ENCODE data around the gene LRATD1. TPM values are rescaled to one million over a fixed set of nuclear protein-coding genes. Genes with fewer than 3 reads are reported as not detected.

The LRATD1 gene
- total RNA-seq, 2 experiments from 2014 or later = not detected

GRCh38 chr2:14654835-14655282 lies 22.3 kb downstream of the LRATD1 start:
- POLR2A ChIA-PET = no interaction called here
- Histone ChIP-seq H3K4me1 (ENCODE audit: insufficient read depth, low read length) (no peaks in the 10 kb centered on the region), H3K27me3 (ENCODE audit: control insufficient read depth in 1 of 2, insufficient read depth in 2 of 2, low read length in 2 of 2) (no peaks in the 10 kb centered on the region), H3K27ac (ENCODE audit: low read depth in 1 of 2, low read length in 2 of 2) (no peak overlapping the region), H3K4me3 (ENCODE audit: low read length) (no peak overlapping the region), H3K36me3 (ENCODE audit: insufficient read depth, low read length) (no peaks in the 10 kb centered on the region), H3K9me3 (ENCODE audit: control insufficient read depth in 1 of 2, insufficient read depth in 1 of 2, low read length in 2 of 2) (no peaks in the 10 kb centered on the region)
- no peaks in the 10 kb centered on the region for H3K27me3 Mint-ChIP-seq
- no peaks in the 10 kb centered on the region for H3K4me1 Mint-ChIP-seq (ENCODE audit: low read depth)
- no peak overlapping the region for H3K4me3 Mint-ChIP-seq
- H3K27ac Mint-ChIP-seq = no peak overlapping the region
- H3K9me3 Mint-ChIP-seq = peaks cover 3% of the 10 kb centered on the region
- intact Hi-C loops (cut with DNase I, micrococcal nuclease) = no loop called here
- DNase-seq (no peak), ATAC-seq (ENCODE audit: poor library complexity) (no peak)
- CTCF ChIA-PET = no interaction called here
- TF ChIP-seq CTCF (IDR thresholded peaks at IDR 0.05) = no peak
- no peaks in the 10 kb centered on the region for H3K36me3 Mint-ChIP-seq (ENCODE audit: low read depth)

- H3K27ac Mint-ChIP-seq = no peak overlapping the region
- DNase-seq (no peak), ATAC-seq (ENCODE audit: poor library complexity) (no peak)
- Histone ChIP-seq H3K27ac (ENCODE audit: low read depth in 1 of 2, low read length in 2 of 2) (no peak overlapping the region), H3K4me1 (ENCODE audit: insufficient read depth, low read length) (no peaks in the 10 kb centered on the region), H3K36me3 (ENCODE audit: insufficient read depth, low read length) (no peaks in the 10 kb centered on the region), H3K4me3 (ENCODE audit: low read length) (no peak overlapping the region), H3K27me3 (ENCODE audit: control insufficient read depth in 1 of 2, insufficient read depth in 2 of 2, low read length in 2 of 2) (no peaks in the 10 kb centered on the region), H3K9me3 (ENCODE audit: control insufficient read depth in 1 of 2, insufficient read depth in 1 of 2, low read length in 2 of 2) (no peaks in the 10 kb centered on the region)
- no peaks in the 10 kb centered on the region for H3K4me1 Mint-ChIP-seq (ENCODE audit: low read depth)
- H3K9me3 Mint-ChIP-seq = peaks cover 3% of the 10 kb centered on the region
- CTCF ChIA-PET = no interaction called here
- POLR2A ChIA-PET = no interaction called here
- no peak for TF ChIP-seq CTCF (IDR thresholded peaks at IDR 0.05)
- no peak overlapping the region for H3K4me3 Mint-ChIP-seq
- H3K36me3 Mint-ChIP-seq (ENCODE audit: low read depth) = no peaks in the 10 kb centered on the region
- intact Hi-C loops (cut with DNase I, micrococcal nuclease) = no loop called here
- H3K27me3 Mint-ChIP-seq = no peaks in the 10 kb centered on the region
Observed at GRCh38 chr2:14656146-14656545, 23.6 kb downstream of the LRATD1 start.

GRCh38 chr2:14661163-14661562 lies 28.6 kb downstream of the LRATD1 start:
- no peak overlapping the region for H3K27ac ChIP-seq (ENCODE audit: low read depth in 1 of 2, low read length in 2 of 2)
- H3K4me1 ChIP-seq (ENCODE audit: insufficient read depth, low read length) = no peaks in the 10 kb centered on the region
- CTCF ChIA-PET = no interaction called here
- H3K9me3 ChIP-seq (ENCODE audit: control insufficient read depth in 1 of 2, insufficient read depth in 1 of 2, low read length in 2 of 2) = no peaks in the 10 kb centered on the region
- Mint-ChIP-seq H3K4me1 (ENCODE audit: low read depth) (no peaks in the 10 kb centered on the region), H3K27me3 (no peaks in the 10 kb centered on the region), H3K36me3 (ENCODE audit: low read depth) (no peaks in the 10 kb centered on the region), H3K4me3 (no peak overlapping the region), H3K9me3 (no peaks in the 10 kb centered on the region), H3K27ac (no peak overlapping the region)
- POLR2A ChIA-PET = no interaction called here
- no peak overlapping the region for H3K4me3 ChIP-seq (ENCODE audit: low read length)
- intact Hi-C loops (cut with DNase I, micrococcal nuclease) = no loop called here
- H3K36me3 ChIP-seq (ENCODE audit: insufficient read depth, low read length) = no peaks in the 10 kb centered on the region
- no peaks in the 10 kb centered on the region for H3K27me3 ChIP-seq (ENCODE audit: control insufficient read depth in 1 of 2, insufficient read depth in 2 of 2, low read length in 2 of 2)
- no peak for TF ChIP-seq CTCF (IDR thresholded peaks at IDR 0.05)
- ATAC-seq (ENCODE audit: poor library complexity) = no peak
- DNase-seq = no peak

All from CD4-positive, alpha-beta T cell (primary cell).